HG03025 (cell line): ENCODE results near the gene TMPRSS9.

Experiments
- ATAC-seq: cut with Tn5 transposase; IDR thresholded peaks from one replicate; pipeline ENCODE4 v1.9.1; 2021; ENCODE audit warnings: mild to moderate bottlenecking, moderate library complexity; ENCODE audit not compliant: unreplicated experiment, low FRiP score

The TMPRSS9 gene

GRCh38 chr19:2358548-2359173, 1.4 kb upstream of the TMPRSS9 start:
- ATAC-seq, result no peak

GRCh38 chr19:2360833-2361232, 768 bp downstream of the TMPRSS9 start:
- ATAC-seq, result no peak

GRCh38 chr19:2361246-2362045, 1.4 kb downstream of the TMPRSS9 start:
- no peak for ATAC-seq

GRCh38 chr19:2362046-2362969, 2.2 kb downstream of the TMPRSS9 start:
- no peak for ATAC-seq

GRCh38 chr19:2362970-2363300, 2.9 kb downstream of the TMPRSS9 start:
- ATAC-seq, result no peak

GRCh38 chr19:2363419-2363818, 3.4 kb downstream of the TMPRSS9 start:
- no peak for ATAC-seq

- no peak for ATAC-seq
These were observed 5.3 kb downstream of the TMPRSS9 start for GRCh38 chr19:2365201-2365970.

- no peak for ATAC-seq
These were observed 11.6 kb downstream of the TMPRSS9 start for GRCh38 chr19:2371656-2372055.

- no peak for ATAC-seq
These were observed 12.1 kb downstream of the TMPRSS9 start for GRCh38 chr19:2372076-2372612.

- ATAC-seq, result no peak
These were observed 14.7 kb downstream of the TMPRSS9 start for GRCh38 chr19:2374808-2375207.

- no peak for ATAC-seq
These were observed 15.5 kb downstream of the TMPRSS9 start for GRCh38 chr19:2375353-2376121.

- no peak for ATAC-seq
These were observed 16.9 kb downstream of the TMPRSS9 start for GRCh38 chr19:2376784-2377519.

- ATAC-seq, result no peak
These were observed 20.5 kb downstream of the TMPRSS9 start for GRCh38 chr19:2380567-2380966.

GRCh38 chr19:2381148-2381820, 21.2 kb downstream of the TMPRSS9 start:
- no peak for ATAC-seq

- ATAC-seq, result no peak
These were observed 22.6 kb downstream of the TMPRSS9 start for GRCh38 chr19:2382530-2383222.

GRCh38 chr19:2385053-2385721, 25.1 kb downstream of the TMPRSS9 start:
- ATAC-seq, result no peak
